Dendritic cell treated with granulocyte-macrophage colony-stimulating factor and Interleukin-4, amounts not matched to agents 40 ng/mL and 50 ng/mL, for 4 days (primary cell): ENCODE data around the gene INKA1.
"Not testable (repeated sequence)": the region's sequence is repeated elsewhere in the genome, so short reads cannot be mapped to it uniquely, and the experiment has no call there.

Experiments used
- H3K27ac Mint-ChIP-seq: one replicate; pipeline ENCODE4 v1.8.0; 2022; ENCODE audit warnings: mild to moderate bottlenecking, mixed read lengths
- H3K27me3 Mint-ChIP-seq: one replicate; pipeline ENCODE4 v1.8.0; 2022; ENCODE audit warnings: mild to moderate bottlenecking, mixed read lengths
- H3K36me3 Mint-ChIP-seq: one replicate; pipeline ENCODE4 v1.8.0; 2022; ENCODE audit warnings: low read depth, mixed read lengths
- H3K4me1 Mint-ChIP-seq: one replicate; pipeline ENCODE4 v1.8.0; 2022; ENCODE audit warnings: low read depth, mixed read lengths
- H3K4me3 Mint-ChIP-seq: one replicate; pipeline ENCODE4 v1.8.0; 2022; ENCODE audit warnings: mild to moderate bottlenecking, moderate library complexity, mixed read lengths
- H3K9me3 Mint-ChIP-seq: one replicate; pipeline ENCODE4 v1.8.0; 2022; ENCODE audit warnings: mixed read lengths
- intact Hi-C: fragments of 100-400 bp; cut with micrococcal nuclease; formaldehyde crosslinking; loops from one replicate; pipeline ENCODE4 v1.15.0; 2022

The INKA1 gene

DNA sequence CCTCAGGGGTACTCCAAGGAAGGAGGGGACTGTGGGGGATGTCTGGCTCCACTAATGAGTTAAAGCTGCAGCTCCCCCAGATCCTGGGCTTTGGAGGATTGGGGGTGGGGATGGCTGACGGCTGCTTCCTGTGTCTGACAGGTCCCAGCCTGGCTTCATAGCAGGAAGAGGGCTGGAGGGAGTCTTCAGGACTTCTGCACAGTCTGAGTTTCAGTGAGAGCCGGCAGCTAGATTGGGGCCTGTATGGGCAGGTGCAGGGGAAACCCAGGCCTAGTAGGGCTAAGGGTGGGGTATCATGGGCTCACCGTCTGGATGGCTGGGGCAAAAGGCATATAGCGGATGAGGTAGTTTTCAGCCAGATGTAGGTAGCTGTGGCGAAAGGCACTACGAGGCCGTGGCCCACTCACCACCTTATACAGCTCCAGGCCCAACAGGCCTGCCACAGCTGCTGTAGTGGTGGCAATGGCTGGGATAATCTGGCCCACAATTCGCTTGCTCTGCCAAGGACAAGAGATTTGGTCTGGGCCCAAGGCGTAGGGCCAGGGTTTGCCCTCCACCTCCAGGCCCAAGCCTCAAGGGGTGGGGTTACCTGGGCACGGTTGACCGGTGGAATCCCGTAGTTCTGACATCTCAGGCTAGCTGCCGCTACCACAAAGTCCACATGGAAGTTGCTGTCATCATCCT lies 4.5 kb downstream of the INKA1 start:
- Mint-ChIP-seq H3K27ac (no peak overlapping the region), H3K4me3 (no peak overlapping the region), H3K9me3 (no peaks in the 10 kb centered on the region), H3K27me3 (peaks cover 10% of the 10 kb centered on the region), H3K36me3 (peaks cover 56% of the 10 kb centered on the region), H3K4me1 (peaks cover 78% of the 10 kb centered on the region)
- intact Hi-C loops = no loop called here

GRCh38 chr3:49812916-49813496 lies 9.9 kb downstream of the INKA1 start:
- peaks cover 50% of the 10 kb centered on the region for H3K36me3 Mint-ChIP-seq
- peaks cover 45% of the 10 kb centered on the region for H3K4me1 Mint-ChIP-seq
- intact Hi-C loops = no loop called here
- H3K27me3 Mint-ChIP-seq = no peaks in the 10 kb centered on the region
- no peaks in the 10 kb centered on the region for H3K9me3 Mint-ChIP-seq
- peak overlapping the region; percentile 82 for H3K4me3 Mint-ChIP-seq
- peak overlapping the region; percentile 89 for H3K27ac Mint-ChIP-seq

GRCh38 chr3:49813497-49814174 lies 10.6 kb downstream of the INKA1 start, which contains the start of gene UBA7:
Gene UBA7 (minus strand): TSS chr3:49813953. CDS start chr3:49813787, 166 bp downstream.
- no peaks in the 10 kb centered on the region for H3K9me3 Mint-ChIP-seq
- peak within 1 kb of the TSS; percentile 82 for H3K4me3 Mint-ChIP-seq
- peak within 1 kb of the TSS; percentile 89 for H3K27ac Mint-ChIP-seq
- H3K27me3 Mint-ChIP-seq = no peaks in the 10 kb centered on the region
- peaks cover 39% of the 10 kb centered on the region for H3K4me1 Mint-ChIP-seq
- intact Hi-C loops = no loop called here
- H3K36me3 Mint-ChIP-seq = peaks cover 43% of the 10 kb centered on the region

DNA sequence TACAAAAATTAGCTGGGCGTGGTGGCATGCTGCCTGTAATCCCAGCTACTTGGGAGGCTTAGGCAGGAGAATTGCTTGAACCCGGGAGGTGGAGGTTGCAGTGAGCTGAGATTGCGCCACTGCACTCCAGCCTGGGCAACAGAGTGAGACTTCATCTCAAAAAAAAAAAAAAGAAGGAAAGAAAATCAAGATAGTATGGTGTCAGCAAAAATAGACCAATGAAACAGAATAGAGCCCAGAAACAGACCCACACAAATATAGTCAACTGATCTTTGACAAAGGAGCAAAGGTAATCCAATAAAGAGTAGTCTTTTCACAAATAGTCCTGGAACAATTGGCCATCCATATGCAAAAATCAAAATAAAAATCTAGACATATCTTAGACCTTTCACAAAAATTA lies 20.1 kb downstream of the INKA1 start:
- intact Hi-C loops, H3K4me3 Mint-ChIP-seq, H3K27me3 Mint-ChIP-seq, H3K27ac Mint-ChIP-seq, H3K9me3 Mint-ChIP-seq, H3K4me1 Mint-ChIP-seq, H3K36me3 Mint-ChIP-seq: not testable (repeated sequence)

GRCh38 chr3:49826016-49826415 lies 23.0 kb downstream of the INKA1 start:
- Mint-ChIP-seq H3K27ac (no peak overlapping the region), H3K36me3 (no peaks in the 10 kb centered on the region), H3K27me3 (no peaks in the 10 kb centered on the region), H3K9me3 (no peaks in the 10 kb centered on the region), H3K4me3 (no peak overlapping the region), H3K4me1 (no peaks in the 10 kb centered on the region)
- intact Hi-C loops = no loop called here

GRCh38 chr3:49831341-49831740 lies 28.3 kb downstream of the INKA1 start:
- Mint-ChIP-seq H3K9me3 (no peaks in the 10 kb centered on the region), H3K4me3 (no peak overlapping the region), H3K4me1 (no peaks in the 10 kb centered on the region), H3K27me3 (no peaks in the 10 kb centered on the region), H3K36me3 (no peaks in the 10 kb centered on the region), H3K27ac (no peak overlapping the region)
- intact Hi-C loops = no loop called here

DNA sequence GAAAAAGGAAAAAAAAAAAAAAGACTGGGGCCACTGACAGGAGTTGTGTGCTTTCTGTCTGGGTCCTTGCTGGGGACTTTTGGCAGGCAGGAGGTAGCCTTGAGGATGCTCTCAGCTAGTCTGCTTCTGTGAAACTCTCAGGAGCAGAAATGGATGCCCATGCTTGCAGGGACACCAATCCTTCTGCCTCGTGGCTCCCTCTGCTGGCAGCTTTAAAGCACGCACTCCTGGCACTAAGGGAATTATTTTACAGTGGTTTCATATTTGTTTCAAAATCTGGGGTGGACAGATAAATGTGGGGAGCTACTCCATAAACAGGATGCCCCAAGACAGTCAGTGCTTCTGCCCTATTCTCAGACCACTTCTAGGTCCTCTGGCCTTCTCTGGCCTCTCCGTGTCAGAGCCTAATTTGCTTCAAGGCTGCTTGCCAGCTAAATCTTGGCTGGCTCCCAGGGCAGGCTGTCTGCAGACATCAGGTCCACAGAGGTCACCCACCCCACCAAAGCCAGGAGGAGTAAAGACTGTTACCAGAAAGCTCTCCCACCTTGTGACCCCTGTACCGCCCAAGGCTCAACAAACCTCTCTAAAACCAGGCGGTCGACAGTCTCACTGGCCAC lies 36.2 kb downstream of the INKA1 start:
- no peaks in the 10 kb centered on the region for H3K9me3 Mint-ChIP-seq

GRCh38 chr3:49840388-49840787 lies 37.3 kb downstream of the INKA1 start:
- intact Hi-C loops = no loop called here
- Mint-ChIP-seq H3K27ac (no peak overlapping the region), H3K9me3 (no peaks in the 10 kb centered on the region), H3K4me1 (no peaks in the 10 kb centered on the region), H3K4me3 (no peak overlapping the region), H3K36me3 (peaks cover 5% of the 10 kb centered on the region), H3K27me3 (no peaks in the 10 kb centered on the region)

More for the DNA sequence above, 36.2 kb downstream of the INKA1 start:
- Mint-ChIP-seq H3K36me3 (peaks cover 5% of the 10 kb centered on the region), H3K4me1 (no peaks in the 10 kb centered on the region), H3K27me3 (no peaks in the 10 kb centered on the region), H3K4me3 (no peak overlapping the region), H3K27ac (no peak overlapping the region)
- intact Hi-C loops = loop anchor here (1.0 kb wide), 2 partner anchors 37 to 136 kb away; no protein-coding TSS in a partner anchor

DNA sequence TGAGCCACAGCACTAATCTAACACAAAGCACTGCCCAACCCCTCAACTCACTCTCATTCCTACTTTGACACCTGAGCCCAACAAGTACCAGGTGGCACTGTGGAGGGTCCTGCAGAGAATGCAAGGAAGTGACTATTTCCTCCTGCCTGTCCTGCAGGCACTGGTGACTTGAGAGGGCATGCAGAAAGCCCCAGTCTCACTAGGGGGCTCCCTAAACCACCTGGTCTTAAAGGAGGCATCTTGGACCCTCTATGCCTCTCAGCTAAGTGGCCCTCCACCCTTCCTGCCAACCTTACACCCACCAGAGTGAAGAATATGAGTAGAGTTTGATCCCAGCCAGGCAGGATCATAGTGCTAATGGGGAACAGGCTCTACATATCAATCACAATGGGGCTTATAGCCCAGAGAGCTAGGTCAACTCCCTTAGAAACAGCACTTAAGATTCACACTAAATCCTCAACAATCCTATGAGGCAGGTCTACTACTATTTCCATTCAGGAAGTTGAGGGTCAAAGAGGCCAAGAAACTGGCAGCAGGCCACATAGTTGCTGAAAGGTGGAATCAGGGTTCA lies 38.1 kb downstream of the INKA1 start:
- H3K27ac Mint-ChIP-seq = no peak overlapping the region
- intact Hi-C loops = no loop called here
- no peaks in the 10 kb centered on the region for H3K4me1 Mint-ChIP-seq
- peaks cover 5% of the 10 kb centered on the region for H3K36me3 Mint-ChIP-seq
- no peaks in the 10 kb centered on the region for H3K27me3 Mint-ChIP-seq
- H3K4me3 Mint-ChIP-seq = no peak overlapping the region
- no peaks in the 10 kb centered on the region for H3K9me3 Mint-ChIP-seq

DNA sequence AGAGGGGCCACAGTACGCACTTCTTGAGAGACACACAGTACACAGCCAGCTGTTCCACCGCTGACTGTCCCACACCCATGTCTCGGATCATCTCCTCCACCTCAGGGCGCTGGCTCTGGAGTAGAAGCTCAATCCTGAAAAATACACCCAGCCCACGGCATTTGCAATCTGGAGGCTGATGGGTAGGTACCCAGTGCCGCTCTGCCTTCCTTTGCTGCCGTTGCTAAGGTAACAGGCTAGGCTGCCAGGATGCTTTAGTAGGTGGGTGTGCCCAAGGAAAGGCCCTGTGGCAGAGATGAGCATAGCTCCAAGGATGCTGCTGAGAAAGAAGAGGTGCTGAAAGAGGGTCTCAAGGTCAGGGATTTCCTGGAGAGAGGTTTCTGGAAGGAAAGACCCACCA lies 38.7 kb downstream of the INKA1 start:
- Mint-ChIP-seq H3K36me3 (peaks cover 5% of the 10 kb centered on the region), H3K27ac (no peak overlapping the region), H3K4me1 (no peaks in the 10 kb centered on the region), H3K9me3 (no peaks in the 10 kb centered on the region), H3K27me3 (no peaks in the 10 kb centered on the region), H3K4me3 (no peak overlapping the region)
- intact Hi-C loops = no loop called here

DNA sequence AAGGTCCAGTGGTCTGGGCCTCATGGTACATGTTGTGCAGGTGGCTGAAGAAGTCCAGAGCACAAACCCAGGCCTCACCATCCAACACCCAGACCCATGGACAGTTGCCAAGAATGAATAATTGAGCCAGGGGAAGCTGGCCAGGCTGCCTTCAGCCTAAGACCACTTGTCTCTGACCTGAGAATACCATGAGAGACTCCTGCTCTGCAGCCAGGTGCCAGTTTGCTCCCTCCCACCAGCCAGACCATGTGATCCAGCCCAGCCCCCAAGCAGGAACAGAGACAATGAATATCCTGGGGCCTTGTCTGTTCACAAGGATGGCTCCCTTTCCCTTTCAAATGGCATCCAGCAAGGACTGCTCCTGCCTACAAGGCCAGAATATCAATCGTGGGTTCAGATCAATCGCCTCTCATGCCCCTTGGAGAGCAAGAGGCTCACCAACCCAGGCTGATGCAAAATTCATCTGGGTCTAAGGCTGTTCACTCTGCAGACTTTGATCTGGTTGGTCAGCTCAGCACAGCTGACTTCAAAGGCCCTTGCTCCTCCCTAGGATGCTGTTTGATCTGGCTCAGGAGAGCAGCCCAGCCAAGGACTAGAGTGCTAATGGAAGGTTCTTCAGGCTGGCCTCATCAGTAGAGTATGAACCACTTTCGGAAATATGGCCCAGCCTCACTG lies 39.9 kb downstream of the INKA1 start:
- Mint-ChIP-seq H3K36me3 (peaks cover 13% of the 10 kb centered on the region), H3K9me3 (no peaks in the 10 kb centered on the region), H3K27me3 (no peaks in the 10 kb centered on the region), H3K4me1 (no peaks in the 10 kb centered on the region), H3K4me3 (no peak overlapping the region), H3K27ac (no peak overlapping the region)
- intact Hi-C loops = no loop called here

DNA sequence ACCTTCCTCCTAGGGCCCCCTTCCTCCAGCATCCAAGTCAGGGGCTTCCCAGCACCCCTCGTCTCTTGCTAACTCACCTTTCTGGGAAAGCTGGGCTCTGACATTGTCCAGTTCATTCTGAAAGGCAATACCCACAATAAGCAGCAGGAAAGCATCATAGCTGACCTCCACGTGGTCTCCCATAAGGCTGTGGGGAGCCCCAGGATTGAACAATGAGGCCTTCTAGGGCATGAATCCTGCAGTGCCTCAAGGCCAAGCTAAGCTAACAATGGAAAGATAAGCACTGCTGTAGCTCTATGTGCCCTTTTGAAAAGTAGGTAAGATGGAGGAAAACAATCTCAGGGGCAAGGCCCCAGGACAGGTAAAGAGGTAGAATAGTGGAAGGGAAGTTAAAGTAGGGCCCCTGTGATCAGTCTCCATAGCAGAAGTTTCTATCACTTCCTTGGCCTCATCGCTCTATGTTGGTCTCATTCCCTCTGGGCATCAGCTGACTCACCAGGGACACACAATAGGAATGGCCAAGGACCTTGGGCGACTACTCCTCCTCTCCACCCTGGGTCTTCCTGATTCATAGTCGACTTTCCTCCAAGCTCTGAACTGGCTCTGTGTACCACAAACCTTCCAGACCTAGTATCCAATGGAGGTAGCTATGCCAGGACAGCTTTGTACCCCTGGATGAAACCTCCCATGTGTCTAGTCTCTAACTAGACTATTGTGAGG lies 41.6 kb downstream of the INKA1 start:
- Mint-ChIP-seq H3K4me3 (no peak overlapping the region), H3K9me3 (no peaks in the 10 kb centered on the region), H3K27me3 (no peaks in the 10 kb centered on the region)

GRCh38 chr3:49845694-49846093 lies 42.6 kb downstream of the INKA1 start:
- H3K27me3 Mint-ChIP-seq = no peaks in the 10 kb centered on the region
- no peaks in the 10 kb centered on the region for H3K9me3 Mint-ChIP-seq
- peaks cover 13% of the 10 kb centered on the region for H3K36me3 Mint-ChIP-seq
- H3K4me3 Mint-ChIP-seq = no peak overlapping the region
- H3K4me1 Mint-ChIP-seq = no peaks in the 10 kb centered on the region
- intact Hi-C loops = no loop called here
- no peak overlapping the region for H3K27ac Mint-ChIP-seq

More for the DNA sequence above, 41.6 kb downstream of the INKA1 start:
- Mint-ChIP-seq H3K4me1 (no peaks in the 10 kb centered on the region), H3K36me3 (peaks cover 13% of the 10 kb centered on the region), H3K27ac (no peak overlapping the region)
- intact Hi-C loops = no loop called here
